ENCODE results near the gene CDK19. TPM values are rescaled to one million over a fixed set of nuclear protein-coding genes. Genes with fewer than 3 reads are reported as not detected.
A peak's percentile ranks its signal among the peaks of the same experiment; 100 is the strongest.

CDK19 gene
- total and polyA plus RNA-seq, 2 of the 4 experiments (the other 2 are of a cell fraction), result 6.0 to 6.8 TPM

GRCh38 chr6:110628330-110628729, 186.9 kb downstream of the CDK19 start:
- H3K4me2 ChIP-seq (ENCODE audit: low read depth, low read length), result peak overlapping the region; percentile 57; the same call in 1 of the 2 replicates
- no peak overlapping the region for H2AFZ ChIP-seq (replicated peaks; ENCODE audit: low read length, poor library complexity)

More at GRCh38 chr6:110628330-110628729, 186.9 kb downstream of the CDK19 start:
- no peak overlapping the region for H2AK9ac ChIP-seq (replicated peaks; ENCODE audit: low read depth, low read length, poor library complexity)
- WGBS, 2 experiments (ENCODE audit: extremely low coverage in 2 of 2, insufficient read length in 1 of 2), result no CpG with 5 or more reads among the region's 5 CpGs
- H4K8ac ChIP-seq (ENCODE audit: low read depth in 2 of 2, low read length in 2 of 2), result no peak overlapping the region
- H3K27me3 ChIP-seq (ENCODE audit: control insufficient read depth, insufficient read depth, low read length), result no peaks in the 10 kb centered on the region
- dilution Hi-C loops (cut with HindIII; ENCODE audit: low sequenced_read_pairs, unreplicated experiment), result no loop called here
- H4K91ac ChIP-seq (ENCODE audit: insufficient read depth, low read depth, low read length), result no peak overlapping the region
- no peak overlapping the region for H2BK20ac ChIP-seq (ENCODE audit: low read depth, low read length)
- no peak overlapping the region for H3K18ac ChIP-seq (ENCODE audit: low read depth, low read length)
- H3K79me1 ChIP-seq (ENCODE audit: low read depth in 1 of 2, low read length in 2 of 2), result peaks cover 0 to 5% of the 10 kb centered on the region in 2 experiments; a peak in 1 of 4 replicates
- TF ChIP-seq FOS (IDR thresholded peaks at IDR 0.05; ENCODE audit: low read depth, low read length) (peak; percentile 90), SMC3 (IDR thresholded peaks at IDR 0.05; ENCODE audit: low read depth, low read length) (no peak), CEBPB (IDR thresholded peaks at IDR 0.05; ENCODE audit: low read depth, low read length) (peak; percentile 95)
- in situ Hi-C loops (cut with MboI; ENCODE audit: low sequenced_read_pairs), result no loop called here
- H3K4me1 ChIP-seq (ENCODE audit: control insufficient read depth, insufficient read depth, low read length), result peaks cover 7% of the 10 kb centered on the region
- no TSS peak for BruUV-seq (replicated peaks)
- no peak overlapping the region for H3K14ac ChIP-seq (replicated peaks; ENCODE audit: low read depth, low read length)
- H4K20me1 ChIP-seq (ENCODE audit: insufficient read depth, low read length), result no peaks in the 10 kb centered on the region
- no peak overlapping the region for H3K9ac ChIP-seq (ENCODE audit: low read depth, low read length)
- H2BK15ac ChIP-seq (ENCODE audit: low read depth, low read length), result 0 out of 3 replicates have a peak overlapping the region, but pooled peaks have one; percentile 29
- H3K4ac ChIP-seq (ENCODE audit: low read depth, low read length), result no peak overlapping the region
- H2AK5ac ChIP-seq (ENCODE audit: low read depth, low read length), result no peak overlapping the region
- DNase-seq (peak; percentile 91), ATAC-seq (ENCODE audit: low read depth) (peak; percentile 99)
- no peak overlapping the region for H2BK120ac ChIP-seq (ENCODE audit: low read depth, low read length)
- no peak overlapping the region for H3K23ac ChIP-seq (ENCODE audit: low read depth, low read length)
- intact Hi-C loops (cut with micrococcal nuclease), result no loop called here
- no peak overlapping the region for H3K4me3 ChIP-seq (ENCODE audit: insufficient read depth, low read depth, low read length)
- H4K5ac ChIP-seq (ENCODE audit: low read depth, low read length), result no peak overlapping the region; the same call in 1 of the 2 replicates
- no peaks in the 10 kb centered on the region for H3K9me3 ChIP-seq (ENCODE audit: control insufficient read depth, insufficient read depth, low read length)
- ChIA-PET POLR2A (ENCODE audit: unreplicated experiment) (no interaction called here), CTCF (interaction anchor here (1.0 kb wide), 1 partner anchor 13 kb away, joined by 6 read pairs; no protein-coding TSS in a partner anchor)
- H3K36me3 ChIP-seq (ENCODE audit: control insufficient read depth, insufficient read depth, low read length), result no peaks in the 10 kb centered on the region
- no peak overlapping the region for H3K56ac ChIP-seq (ENCODE audit: extremely low read depth, insufficient read depth, low read length)
- H2BK5ac ChIP-seq (ENCODE audit: low read depth, low read length, poor library complexity, severe bottlenecking), result peak overlapping the region; percentile 84
- peaks cover 5% of the 10 kb centered on the region for H3K9me1 ChIP-seq (ENCODE audit: insufficient read depth, low read length)
- H3K27ac ChIP-seq (ENCODE audit: insufficient read depth, low read length), result no peak overlapping the region

Data from IMR-90 (cell line).